HCEC 1CT (cell line): Measurements from ENCODE around the gene PRMT1.

Experiments
- DNase-seq: peaks from one replicate; pipeline ENCODE4 v3.0.0-alpha.2; 2017

Gene PRMT1

GRCh38 chr19:49672131-49672919, 4.7 kb upstream of the PRMT1 start:
- DNase-seq: peak; percentile 42

- DNase-seq: peak; percentile 89
Measured at GRCh38 chr19:49676136-49676783, 811 bp upstream of the PRMT1 start.

- peak; percentile 100 for DNase-seq
Measured at GRCh38 chr19:49676784-49677230, 264 bp upstream of the PRMT1 start.

GRCh38 chr19:49677901-49678674, 1.0 kb downstream of the PRMT1 start:
- DNase-seq: peak; percentile 41

GRCh38 chr19:49678985-49679770, 2.1 kb downstream of the PRMT1 start:
- DNase-seq: no peak

GRCh38 chr19:49679771-49680413, 2.8 kb downstream of the PRMT1 start:
- DNase-seq: no peak

- peak; percentile 67 for DNase-seq
Measured at GRCh38 chr19:49680421-49681351, 3.6 kb downstream of the PRMT1 start.

GRCh38 chr19:49681830-49682229, 4.8 kb downstream of the PRMT1 start:
- no peak for DNase-seq

GRCh38 chr19:49682274-49682673, 5.2 kb downstream of the PRMT1 start:
- no peak for DNase-seq

GRCh38 chr19:49683814-49684250, 6.8 kb downstream of the PRMT1 start:
- no peak for DNase-seq

- DNase-seq: no peak
Measured at GRCh38 chr19:49684251-49684982, 7.3 kb downstream of the PRMT1 start.

GRCh38 chr19:49684983-49685553, 8.0 kb downstream of the PRMT1 start:
- DNase-seq: no peak

- no peak for DNase-seq
Measured at GRCh38 chr19:49685845-49686332, 8.8 kb downstream of the PRMT1 start.

- DNase-seq: no peak
Measured at GRCh38 chr19:49686503-49687088, 9.5 kb downstream of the PRMT1 start.

GRCh38 chr19:49687150-49687549, 10.1 kb downstream of the PRMT1 start:
- DNase-seq: no peak

GRCh38 chr19:49687566-49688316, 10.7 kb downstream of the PRMT1 start:
- DNase-seq: no peak

GRCh38 chr19:49688531-49689132, 11.6 kb downstream of the PRMT1 start:
- DNase-seq: no peak
